ENCODE measurements around the gene SLC5A12.

DNA sequence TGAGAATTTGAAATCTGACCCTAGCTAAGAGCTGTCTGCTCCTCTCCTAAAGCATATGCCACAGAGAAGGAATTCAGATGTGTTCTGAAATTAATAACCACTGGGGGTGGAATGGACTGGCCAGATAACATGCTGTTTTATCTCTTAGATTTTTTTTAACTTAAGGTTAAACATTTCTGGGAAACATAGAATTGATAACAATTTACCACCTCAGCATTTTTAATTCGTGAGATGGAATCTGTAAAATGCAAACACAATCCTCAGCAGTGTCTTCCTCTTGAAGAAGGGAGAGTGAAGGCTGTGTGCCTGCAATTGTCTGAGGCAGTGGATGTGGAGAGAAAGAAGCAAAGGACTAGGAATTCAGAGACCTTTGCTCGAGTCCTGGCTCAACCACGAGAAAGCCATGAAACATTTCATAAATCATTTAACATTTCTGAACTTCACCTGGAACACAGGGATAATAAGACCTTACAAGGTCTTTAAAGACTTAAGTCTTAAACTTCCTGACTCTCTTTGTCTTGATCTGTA lies at the start of gene SLC5A12:
- TF ChIP-seq CTBP1 (IDR thresholded peaks at IDR 0.05; ENCODE audit: borderline replicate concordance) (no peak), ELF4 (IDR thresholded peaks at IDR 0.05) (no peak), SP1 (IDR thresholded peaks at IDR 0.05) (no peak), SUZ12 (IDR thresholded peaks at IDR 0.05) (no peak), FOXA1 (IDR thresholded peaks at IDR 0.05) (no peak), NFRKB (IDR thresholded peaks at IDR 0.05) (no peak), BHLHE40 (IDR thresholded peaks at IDR 0.05; ENCODE audit: borderline replicate concordance) (no peak), FOXM1 (IDR thresholded peaks at IDR 0.05; ENCODE audit: borderline replicate concordance) (no peak), TARDBP (IDR thresholded peaks at IDR 0.05) (no peak), ZNF384 (IDR thresholded peaks at IDR 0.05) (no peak), LEF1 (IDR thresholded peaks at IDR 0.05; ENCODE audit: borderline replicate concordance) (no peak)
- TF ChIP-seq, protein P1, sequence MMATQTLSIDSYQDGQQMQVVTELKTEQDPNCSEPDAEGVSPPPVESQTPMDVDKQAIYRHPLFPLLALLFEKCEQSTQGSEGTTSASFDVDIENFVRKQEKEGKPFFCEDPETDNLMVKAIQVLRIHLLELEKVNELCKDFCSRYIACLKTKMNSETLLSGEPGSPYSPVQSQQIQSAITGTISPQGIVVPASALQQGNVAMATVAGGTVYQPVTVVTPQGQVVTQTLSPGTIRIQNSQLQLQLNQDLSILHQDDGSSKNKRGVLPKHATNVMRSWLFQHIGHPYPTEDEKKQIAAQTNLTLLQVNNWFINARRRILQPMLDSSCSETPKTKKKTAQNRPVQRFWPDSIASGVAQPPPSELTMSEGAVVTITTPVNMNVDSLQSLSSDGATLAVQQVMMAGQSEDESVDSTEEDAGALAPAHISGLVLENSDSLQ (IDR thresholded peaks at IDR 0.05) = no peak
